H1 (cell line): ENCODE measurements around the gene CFDP1. TPM values are rescaled to one million over a fixed set of nuclear protein-coding genes. Genes with fewer than 3 reads are reported as not detected.

Experiments used
- CTCF ChIA-PET: fragments of 300-600 bp; sonication (Branson Sonifier 250); formaldehyde crosslinking; loops from one replicate; lab custom pipeline; 2021; ENCODE audit not compliant: partially characterized antibody; lab: Charles Lee
- POLR2A ChIA-PET: fragments of 300-600 bp; sonication (Branson Sonifier 250); formaldehyde crosslinking; loops from one replicate; lab custom pipeline; 2021; ENCODE audit warnings: inconsistent platforms; ENCODE audit not compliant: partially characterized antibody; lab: Charles Lee
- DNase-seq, 2 experiments: peaks; one replicate each; pipeline versions ENCODE4 v3.0.0 to v3.0.0-alpha.2; 2010 to 2022; ENCODE audit warnings: low spot score in 2 of 2, low read depth in 1 of 2, mixed read lengths in 1 of 2
- FAIRE-seq: peaks from 2 replicates; lab custom pipeline; 2011; peaks lifted over from hg19 to GRCh38; lab: Jason Lieb, UNC
- H2AFZ ChIP-seq: 2 replicates; pipeline ENCODE4 v1.8.1; 2012; ENCODE audit warnings: low read length, inconsistent platforms
- H2AK5ac ChIP-seq: 2 replicates; pipeline ENCODE4 v1.6.1; 2013; ENCODE audit warnings: low read depth, low read length
- H2BK120ac ChIP-seq: replicated peaks from 2 replicates; pipeline ENCODE3; 2013; ENCODE audit warnings: low read depth, low read length, inconsistent platforms
- H2BK12ac ChIP-seq: 2 replicates; pipeline ENCODE4 v1.6.1; 2013; ENCODE audit warnings: low read depth, low read length
- H2BK15ac ChIP-seq: 2 replicates; pipeline ENCODE4 v1.6.1; 2013; ENCODE audit warnings: low read length
- H2BK20ac ChIP-seq: 2 replicates; pipeline ENCODE4 v1.6.1; 2013; ENCODE audit warnings: low read length
- H2BK5ac ChIP-seq: 2 replicates; pipeline ENCODE4 v1.6.1; 2013; ENCODE audit warnings: low read depth, low read length
- H3K14ac ChIP-seq: 2 replicates; pipeline ENCODE4 v1.6.1; 2013; ENCODE audit warnings: inconsistent platforms; ENCODE audit not compliant: insufficient read length
- H3K18ac ChIP-seq: 2 replicates; pipeline ENCODE4 v1.6.1; 2013; ENCODE audit warnings: low read length; ENCODE audit errors: extremely low read depth
- H3K23ac ChIP-seq: 2 replicates; pipeline ENCODE4 v1.6.1; 2013; ENCODE audit warnings: inconsistent platforms; ENCODE audit not compliant: insufficient read length
- H3K23me2 ChIP-seq: 2 replicates; pipeline ENCODE4 v1.6.1; 2013; ENCODE audit warnings: low read depth, low read length
- H3K27ac ChIP-seq: 2 replicates; pipeline ENCODE4 v1.6.1; 2011; ENCODE audit warnings: low read depth, low read length, inconsistent platforms
- H3K27me3 ChIP-seq, 4 experiments: replicated peaks in 1 of 4; 1 replicate in 1 of 4; 2 replicates in 3 of 4; pipeline versions ENCODE4 v1.6.1 to v1.8.1; 2011 to 2013; ENCODE audit warnings: low read length in 3 of 4, mild to moderate bottlenecking in 3 of 4, inconsistent platforms in 2 of 4, mixed read lengths in 2 of 4, moderate library complexity in 1 of 4; ENCODE audit not compliant: control insufficient read depth in 3 of 4, insufficient read depth in 3 of 4; ENCODE audit errors: extremely low read depth in 1 of 4
- H3K36me3 ChIP-seq, 4 experiments: 2 replicates each; pipeline versions ENCODE4 v1.6.1 to v1.8.1; 2011 to 2013; ENCODE audit warnings: mild to moderate bottlenecking in 4 of 4, low read length in 3 of 4, moderate library complexity in 2 of 4, control low read depth in 1 of 4, inconsistent platforms in 1 of 4; ENCODE audit not compliant: insufficient read depth in 4 of 4, control insufficient read depth in 2 of 4
- H3K4ac ChIP-seq: replicated peaks from 2 replicates; pipeline ENCODE3; 2013; ENCODE audit warnings: low read length, low read depth, mixed read lengths, inconsistent platforms; ENCODE audit not compliant: insufficient read length
- H3K4me1 ChIP-seq, 4 experiments: replicated peaks in 1 of 4; 1 replicate in 1 of 4; 2 replicates in 3 of 4; pipeline versions ENCODE4 v1.6.1 to v1.8.1; 2011 to 2013; ENCODE audit warnings: low read length in 3 of 4, inconsistent platforms in 2 of 4, mixed read lengths in 1 of 4; ENCODE audit not compliant: insufficient read depth in 4 of 4, control insufficient read depth in 3 of 4
- H3K4me2 ChIP-seq, 2 experiments: 2 replicates each; pipeline versions ENCODE4 v1.6.1 to v1.8.1; 2011 to 2013; ENCODE audit warnings: low read depth in 2 of 2, low read length in 2 of 2, control low read depth in 1 of 2, inconsistent platforms in 1 of 2, mild to moderate bottlenecking in 1 of 2; ENCODE audit not compliant: insufficient read depth in 1 of 2
- H3K4me3 ChIP-seq, 4 experiments: fragments of 200-600, 300-600 bp in 1 of 4; sonication (generic), shearing (Covaris generic), sonication (Bioruptor Twin) in 1 of 4; 2 replicates each; pipeline versions ENCODE4 v1.5.1 to v1.8.1; 2011 to 2016; ENCODE audit warnings: low read length in 4 of 4, low read depth in 3 of 4, control low read depth in 2 of 4, inconsistent platforms in 2 of 4, mild to moderate bottlenecking in 2 of 4, mixed read lengths in 1 of 4, moderate library complexity in 1 of 4; ENCODE audit not compliant: insufficient read depth in 2 of 4; ENCODE audit errors: extremely low read depth in 1 of 4
- H3K56ac ChIP-seq: replicated peaks from 2 replicates; pipeline ENCODE3; 2013; ENCODE audit warnings: low read depth, mild to moderate bottlenecking, mixed read lengths, low read length, inconsistent platforms; ENCODE audit not compliant: insufficient read length
- H3K79me1 ChIP-seq: 2 replicates; pipeline ENCODE4 v1.6.1; 2013; ENCODE audit warnings: low read depth, low read length, control low read depth
- H3K79me2 ChIP-seq, 2 experiments: 2 replicates each; pipeline versions ENCODE4 v1.6.1 to v1.8.1; 2012 to 2013; ENCODE audit warnings: low read length in 2 of 2, mild to moderate bottlenecking in 2 of 2, inconsistent platforms in 1 of 2; ENCODE audit not compliant: insufficient read depth in 2 of 2, control insufficient read depth in 1 of 2
- H3K9ac ChIP-seq, 4 experiments: replicated peaks in 1 of 4; 1 replicate in 1 of 4; 2 replicates in 3 of 4; pipeline versions ENCODE4 v1.6.1 to v1.8.1; 2011 to 2013; ENCODE audit warnings: low read depth in 3 of 4, low read length in 3 of 4, control low read depth in 2 of 4, mild to moderate bottlenecking in 2 of 4, moderate library complexity in 2 of 4, inconsistent platforms in 1 of 4; ENCODE audit errors: extremely low read depth in 1 of 4
- H3K9me3 ChIP-seq, 2 experiments: 2 replicates each; pipeline versions ENCODE4 v1.6.1 to v1.8.1; 2012 to 2013; ENCODE audit warnings: mild to moderate bottlenecking in 2 of 2, moderate library complexity in 2 of 2, control low read depth in 1 of 2, inconsistent platforms in 1 of 2, low read depth in 1 of 2, low read length in 1 of 2, mixed read lengths in 1 of 2; ENCODE audit not compliant: insufficient read depth in 2 of 2
- H4K20me1 ChIP-seq, 2 experiments: replicated peaks in 1 of 2; 2 replicates each; pipeline versions ENCODE3 to v1.8.1; 2011 to 2013; ENCODE audit warnings: inconsistent platforms in 2 of 2, low read length in 2 of 2, mild to moderate bottlenecking in 1 of 2; ENCODE audit not compliant: insufficient read depth in 2 of 2, control insufficient read depth in 1 of 2
- H4K5ac ChIP-seq: 2 replicates; pipeline ENCODE4 v1.6.1; 2013; ENCODE audit warnings: low read length, low read depth, mixed read lengths, inconsistent platforms; ENCODE audit not compliant: insufficient read length
- H4K8ac ChIP-seq: 2 replicates; pipeline ENCODE4 v1.8.0; 2013; ENCODE audit warnings: mild to moderate bottlenecking, moderate library complexity, low read length, inconsistent platforms; ENCODE audit not compliant: insufficient read depth; ENCODE audit errors: extremely low read depth
- H4K91ac ChIP-seq: replicated peaks from 2 replicates; pipeline ENCODE3; 2013; ENCODE audit warnings: low read length, mixed read lengths, inconsistent platforms; ENCODE audit not compliant: insufficient read length
- BCL11A ChIP-seq, 2 experiments: IDR thresholded peaks; one replicate each; pipeline ENCODE4 v1.6.1; 2011; ENCODE audit warnings: low read depth in 2 of 2, low read length in 2 of 2, mild to moderate bottlenecking in 2 of 2
- CEBPB ChIP-seq: IDR thresholded peaks from 2 replicates; pipeline ENCODE4 v1.6.1; 2012; ENCODE audit warnings: low read depth, low read length
- JUN ChIP-seq: IDR thresholded peaks from 2 replicates; pipeline ENCODE4 v1.6.1; 2011; ENCODE audit warnings: low read depth, mild to moderate bottlenecking, improper control_type of control experiment, low read length
- KDM4A ChIP-seq: IDR thresholded peaks from one replicate; pipeline ENCODE4 v1.7.1; 2012; ENCODE audit warnings: low read depth, mild to moderate bottlenecking, moderate library complexity, low read length, inconsistent platforms; ENCODE audit not compliant: severe bottlenecking
- RAD21 ChIP-seq, 2 experiments: IDR thresholded peaks in 1 of 2; conservative IDR thresholded peaks in 1 of 2; 2 replicates each; pipeline ENCODE4 v1.6.1; 2011; ENCODE audit warnings: low read depth in 2 of 2, low read length in 2 of 2, improper control_type of control experiment in 1 of 2, inconsistent platforms in 1 of 2, mild to moderate bottlenecking in 1 of 2, moderate library complexity in 1 of 2
- RXRA ChIP-seq: IDR thresholded peaks from 2 replicates; pipeline ENCODE4 v1.6.1; 2011; ENCODE audit warnings: low read depth, mild to moderate bottlenecking, low read length, moderate library complexity; ENCODE audit not compliant: insufficient read depth
- SIN3A ChIP-seq, 2 experiments: IDR thresholded peaks in 1 of 2; conservative IDR thresholded peaks in 1 of 2; 2 replicates each; pipeline ENCODE4 v1.6.1; 2011 to 2012; ENCODE audit warnings: low read length in 2 of 2, improper control_type of control experiment in 1 of 2, low read depth in 1 of 2, mild to moderate bottlenecking in 1 of 2
- SP1 ChIP-seq: IDR thresholded peaks from 2 replicates; pipeline ENCODE4 v1.6.1; 2011; ENCODE audit warnings: low read depth, low read length
- SP4 ChIP-seq: IDR thresholded peaks from 2 replicates; pipeline ENCODE4 v1.6.1; 2012; ENCODE audit warnings: low read length, inconsistent platforms
- TAF1 ChIP-seq: IDR thresholded peaks from 2 replicates; pipeline ENCODE4 v1.6.1; 2011; ENCODE audit warnings: mild to moderate bottlenecking, low read depth, low read length
- TCF12 ChIP-seq: IDR thresholded peaks from 2 replicates; pipeline ENCODE4 v1.6.1; 2011; ENCODE audit warnings: low read depth, mild to moderate bottlenecking, low read length
- WGBS, 2 experiments: shearing (Covaris generic) in 1 of 2; methylation state at CpG; one replicate each; pipeline versions ENCODE4 v1.1.6 to v1.1.7; 2013 to 2015; ENCODE audit warnings: low lambda C conversion rate in 2 of 2, mixed read lengths in 2 of 2, inconsistent platforms in 1 of 2, low coverage in 1 of 2, missing lambda C conversion rate in 1 of 2; ENCODE audit not compliant: insufficient replicate concordance in 2 of 2, insufficient coverage in 1 of 2, insufficient read length in 1 of 2; ENCODE audit errors: extremely low coverage in 1 of 2, missing lambda C conversion rate in 1 of 2; 5-methylcytosine and 5-hydroxymethylcytosine counted together
- polyA plus RNA-seq, 7 experiments: library from polyadenylated mRNA; depleted of rRNA in 3 of 7; stranded (reverse) in 5 of 7; unstranded in 2 of 7; fragments of >200 nt in 5 of 7; fragments of 200-250 nt in 2 of 7; gene quantifications; 1 replicate in 5 of 7; 2 replicates in 1 of 7; 4 replicates in 1 of 7; pipeline versions ENCODE4 v1.2.1 to v1.2.3, GENCODE V29; 2011 to 2013; ENCODE audit warnings: missing spikeins in 2 of 7, mixed read lengths in 2 of 7
- total RNA-seq: library from RNA; stranded (reverse); fragmentation: NEBNext Ultra II Directional; extraction: Animal tissue kit (Norgen Biotek cat#: 25700); gene quantifications from 2 replicates; pipeline ENCODE4 v1.2.1, GENCODE V29; 2021
- TF ChIP-seq, protein P1 (sequence below): IDR thresholded peaks from 2 replicates; pipeline ENCODE4 v1.6.1; 2012; ENCODE audit warnings: inconsistent platforms

The CFDP1 gene
- total and polyA plus RNA-seq, 2 of the 8 experiments (the other 6 are each of a cell fraction or from before 2014, with no cell fraction given) = 25.5 to 77.3 TPM

DNA sequence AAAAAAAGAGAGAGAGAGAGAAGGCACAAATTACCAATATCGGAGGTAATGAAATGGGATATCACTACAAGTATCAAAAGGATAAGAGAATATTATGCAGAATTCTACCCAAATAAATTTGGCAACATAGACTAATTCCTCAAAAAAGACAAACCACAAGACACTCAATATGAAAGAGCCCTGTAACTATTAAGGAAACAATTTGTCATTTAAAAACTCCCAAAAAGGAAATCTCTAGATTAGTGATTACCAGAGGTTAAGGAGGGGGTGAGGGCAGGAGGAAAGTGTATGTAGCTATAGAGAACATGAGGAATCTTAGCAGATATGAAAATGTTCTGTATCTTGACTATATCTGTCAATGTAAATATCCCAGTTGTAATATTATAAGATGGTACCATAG lies 54.0 kb downstream of the CFDP1 start:
- no peaks in the 10 kb centered on the region for H3K79me2 ChIP-seq
- H2BK120ac ChIP-seq = no peak overlapping the region
- no peak overlapping the region for H4K91ac ChIP-seq
- no peak overlapping the region for H2AK5ac ChIP-seq
- H3K9me3 ChIP-seq = no peaks in the 10 kb centered on the region
- no peak overlapping the region for H2BK20ac ChIP-seq
- H3K4ac ChIP-seq = no peak overlapping the region
- no peak overlapping the region for H2BK5ac ChIP-seq
- 96% methylated on average over 1 of the region's 1 CpG; no CpG with 5 or more reads in 1 of the 2 experiments for WGBS, 2 experiments
- no peak overlapping the region for H3K9ac ChIP-seq
- H3K27me3 ChIP-seq = no peaks in the 10 kb centered on the region
- H3K27ac ChIP-seq = no peak overlapping the region
- no peak for TF ChIP-seq JUN
- TF ChIP-seq SP1 = no peak
- TF ChIP-seq BCL11A (IDR thresholded peaks at IDR 0.05; ENCODE audit: low read depth in 2 of 2, low read length in 2 of 2) = no peak
- no peak for TF ChIP-seq TCF12
- TF ChIP-seq CEBPB = no peak
- TF ChIP-seq SP4 = no peak
- TF ChIP-seq RXRA = no peak
- no peak for TF ChIP-seq RAD21 (IDR thresholded peaks at IDR 0.05 in 1 of 2, conservative IDR thresholded peaks at IDR 0.05 in 1 of 2; ENCODE audit: low read depth in 2 of 2, low read length in 2 of 2)
- no peak for TF ChIP-seq TAF1
- no peak for TF ChIP-seq KDM4A
- no peak for TF ChIP-seq SIN3A (conservative IDR thresholded peaks at IDR 0.05 in 1 of 2, IDR thresholded peaks at IDR 0.05 in 1 of 2; ENCODE audit: low read depth in 1 of 2, low read length in 2 of 2)
- TF ChIP-seq, protein P1, sequence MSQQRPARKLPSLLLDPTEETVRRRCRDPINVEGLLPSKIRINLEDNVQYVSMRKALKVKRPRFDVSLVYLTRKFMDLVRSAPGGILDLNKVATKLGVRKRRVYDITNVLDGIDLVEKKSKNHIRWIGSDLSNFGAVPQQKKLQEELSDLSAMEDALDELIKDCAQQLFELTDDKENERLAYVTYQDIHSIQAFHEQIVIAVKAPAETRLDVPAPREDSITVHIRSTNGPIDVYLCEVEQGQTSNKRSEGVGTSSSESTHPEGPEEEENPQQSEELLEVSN = no peak
- TF ChIP-seq, all 59 proteins: peak for 0
- no peak for FAIRE-seq
- no peak overlapping the region for H4K5ac ChIP-seq
- no peaks in the 10 kb centered on the region for H3K23me2 ChIP-seq
- no peak overlapping the region for H3K4me2 ChIP-seq
- no peak overlapping the region for H3K4me3 ChIP-seq
- no peak overlapping the region for H3K23ac ChIP-seq
- POLR2A ChIA-PET = interaction anchor here (0.5 kb wide), 1 partner anchor 27 kb away, joined by 5 read pairs; no protein-coding TSS in a partner anchor
- peaks cover 0 to 7% (median 1%) of the 10 kb centered on the region in 4 experiments; a peak in 2 of 8 replicates for H3K36me3 ChIP-seq
- no peaks in the 10 kb centered on the region for H4K20me1 ChIP-seq
- no peak overlapping the region for H2AFZ ChIP-seq
- no peak overlapping the region for H3K14ac ChIP-seq
- H2BK12ac ChIP-seq = no peak overlapping the region
- no peak overlapping the region for H2BK15ac ChIP-seq
- H4K8ac ChIP-seq = no peak overlapping the region
- no peak overlapping the region for H3K56ac ChIP-seq
- no peaks in the 10 kb centered on the region for H3K79me1 ChIP-seq
- H3K18ac ChIP-seq = no peak overlapping the region
- peaks cover 0 to 4% (median 2%) of the 10 kb centered on the region in 4 experiments; a peak in 1 of 7 replicates for H3K4me1 ChIP-seq
- no peak for DNase-seq
- CTCF ChIA-PET = interaction anchor here (0.5 to 2.8 kb wide), 5 partner anchors 12 to 720 kb away, joined by 3 to 11 read pairs (median 3); no protein-coding TSS in a partner anchor
